Keratinocyte (primary cell): ENCODE results near the gene MYO16. TPM values are rescaled to one million over a fixed set of nuclear protein-coding genes. Genes with fewer than 3 reads are reported as not detected.

Experiments
- DNase-seq: peaks from one replicate; pipeline ENCODE4 v3.0.0-alpha.2; 2011; ENCODE audit warnings: low read depth, missing footprints, low spot score
- FAIRE-seq: peaks from 2 replicates; lab custom pipeline; 2011; peaks lifted over from hg19 to GRCh38; lab: Jason Lieb, UNC
- H2AFZ ChIP-seq: 2 replicates; pipeline ENCODE4 v1.6.0; 2012; ENCODE audit warnings: low read length, control low read depth, inconsistent platforms; ENCODE audit not compliant: control insufficient read depth
- H3K27ac ChIP-seq: 2 replicates; pipeline ENCODE4 v1.5.1; 2011; ENCODE audit warnings: low read length; ENCODE audit not compliant: control insufficient read depth, insufficient read depth
- H3K27me3 ChIP-seq: 3 replicates; pipeline ENCODE4 v1.6.0; 2011; ENCODE audit warnings: low read length; ENCODE audit not compliant: control insufficient read depth, insufficient read depth; ENCODE audit errors: extremely low read depth
- H3K36me3 ChIP-seq, 2 experiments: 2 replicates in 1 of 2; 3 replicates in 1 of 2; pipeline ENCODE4 v1.5.1; 2011; ENCODE audit warnings: low read length in 2 of 2, mild to moderate bottlenecking in 1 of 2; ENCODE audit not compliant: control insufficient read depth in 2 of 2, insufficient read depth in 2 of 2; ENCODE audit errors: extremely low read depth in 1 of 2
- H3K4me1 ChIP-seq: 3 replicates; pipeline ENCODE4 v1.5.1; 2011; ENCODE audit warnings: low read length; ENCODE audit not compliant: control insufficient read depth, insufficient read depth; ENCODE audit errors: extremely low read depth
- H3K4me2 ChIP-seq: 3 replicates; pipeline ENCODE4 v1.6.0; 2011; ENCODE audit warnings: low read depth, low read length; ENCODE audit not compliant: control insufficient read depth, insufficient read depth; ENCODE audit errors: extremely low read depth
- H3K4me3 ChIP-seq, 3 experiments: fragments of 200-600 bp in 1 of 3; sonication (generic) in 1 of 3; 2 replicates in 2 of 3; 3 replicates in 1 of 3; pipeline ENCODE4 v1.5.1; 2011 to 2016; ENCODE audit warnings: low read length in 3 of 3, mild to moderate bottlenecking in 3 of 3, control low read depth in 2 of 3, inconsistent platforms in 1 of 3, low read depth in 1 of 3, mixed read lengths in 1 of 3, mixed run types in 1 of 3, moderate library complexity in 1 of 3; ENCODE audit not compliant: control insufficient read depth in 2 of 3, insufficient read depth in 2 of 3; ENCODE audit errors: extremely low read depth in 1 of 3
- H3K79me2 ChIP-seq: 2 replicates; pipeline ENCODE4 v1.6.0; 2012; ENCODE audit warnings: low read length; ENCODE audit not compliant: control insufficient read depth, insufficient read depth
- H3K9ac ChIP-seq: 3 replicates; pipeline ENCODE4 v1.6.0; 2011; ENCODE audit warnings: low read length; ENCODE audit not compliant: control insufficient read depth, insufficient read depth; ENCODE audit errors: extremely low read depth
- H3K9me1 ChIP-seq: 3 replicates; pipeline ENCODE4 v1.6.0; 2011; ENCODE audit warnings: low read length; ENCODE audit not compliant: control insufficient read depth, insufficient read depth; ENCODE audit errors: extremely low read depth
- H3K9me3 ChIP-seq: 2 replicates; pipeline ENCODE4 v1.5.1; 2012; ENCODE audit warnings: low read depth, low read length; ENCODE audit not compliant: control insufficient read depth
- H4K20me1 ChIP-seq: 3 replicates; pipeline ENCODE4 v1.6.0; 2011; ENCODE audit warnings: low read length; ENCODE audit not compliant: control insufficient read depth, insufficient read depth; ENCODE audit errors: extremely low read depth
- CTCF ChIP-seq, 3 experiments: IDR thresholded peaks in 1 of 3; conservative IDR thresholded peaks in 1 of 3; optimal IDR thresholded peaks in 1 of 3; 2 replicates in 2 of 3; 3 replicates in 1 of 3; pipeline versions ENCODE3 to v1.5.1; 2011; ENCODE audit warnings: low read length in 3 of 3, mild to moderate bottlenecking in 3 of 3, moderate library complexity in 2 of 3, control low read depth in 1 of 3, inconsistent platforms in 1 of 3; ENCODE audit not compliant: insufficient read depth in 2 of 3; ENCODE audit errors: extremely low read depth in 1 of 3
- EZH2 ChIP-seq: IDR thresholded peaks from one replicate; pipeline ENCODE4 v1.6.1; 2012; ENCODE audit warnings: inconsistent platforms, mild to moderate bottlenecking, low read length, moderate library complexity
- dilution Hi-C: fragments of 300-500 bp; cut with MboI; formaldehyde crosslinking; loops from one replicate; pipeline ENCODE4 v1.7.0; 2020; ENCODE audit warnings: low sequenced_read_pairs; ENCODE audit not compliant: extremely low pct_ligation_motif_present
- polyA plus RNA-seq, 5 experiments: library from polyadenylated mRNA; depleted of rRNA in 3 of 5; stranded (reverse) in 3 of 5; stranded (forward) in 1 of 5; unstranded in 1 of 5; fragments of >200 nt; gene quantifications; 1 replicate in 1 of 5; 2 replicates in 3 of 5; 3 replicates in 1 of 5; pipeline versions ENCODE4 v1.2.1 to v1.2.3, GENCODE V29; 2011 to 2012; ENCODE audit warnings: missing spikeins in 2 of 5, low read depth in 1 of 5, low replicate concordance in 1 of 5

MYO16 gene
- polyA plus RNA-seq, 1 donor (not counting 4 experiments of a cell fraction or from before 2014, with no cell fraction given): 0.08 TPM

DNA sequence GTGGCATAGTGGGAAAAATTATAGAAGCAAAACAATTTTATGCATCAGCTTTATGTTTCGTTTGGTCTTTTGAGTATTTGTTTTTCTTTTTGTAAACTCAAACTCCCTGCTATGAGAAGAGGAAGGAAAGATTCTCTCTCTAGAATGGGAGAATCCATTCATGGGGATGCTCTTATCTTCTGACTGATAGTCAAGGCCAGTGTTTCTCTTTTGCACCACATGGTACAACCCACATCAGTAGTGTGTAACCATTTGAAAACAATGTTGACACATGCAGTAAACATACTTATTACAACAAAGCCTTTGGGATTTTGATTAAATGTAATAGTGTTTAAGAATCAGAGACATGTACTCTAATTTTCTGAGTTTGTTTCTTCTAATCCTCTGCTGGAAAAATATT is 490.5 kb downstream of the MYO16 start:
- Histone ChIP-seq H4K20me1 (no peaks in the 10 kb centered on the region), H3K9ac (no peak overlapping the region), H3K27me3 (peaks cover 2% of the 10 kb centered on the region), H2AFZ (no peak overlapping the region), H3K79me2 (no peaks in the 10 kb centered on the region), H3K9me1 (no peaks in the 10 kb centered on the region), H3K36me3 (no peaks in the 10 kb centered on the region), H3K9me3 (no peaks in the 10 kb centered on the region), H3K4me3 (no peak overlapping the region), H3K27ac (no peak overlapping the region), H3K4me1 (no peaks in the 10 kb centered on the region), H3K4me2 (no peak overlapping the region)
- DNase-seq (no peak), FAIRE-seq (no peak)
- TF ChIP-seq EZH2 (no peak), CTCF (optimal IDR thresholded peaks at IDR 0.05 in 1 of 3, IDR thresholded peaks at IDR 0.05 in 1 of 3, conservative IDR thresholded peaks at IDR 0.05 in 1 of 3; ENCODE audit: extremely low read depth in 1 of 3, insufficient read depth in 2 of 3, low read length in 3 of 3) (no peak)
- dilution Hi-C loops: no loop called here

- Histone ChIP-seq H3K27ac (no peak overlapping the region), H3K9me1 (no peaks in the 10 kb centered on the region), H3K4me3 (no peak overlapping the region), H3K27me3 (peaks cover 2% of the 10 kb centered on the region), H2AFZ (no peak overlapping the region), H3K36me3 (no peaks in the 10 kb centered on the region), H3K79me2 (no peaks in the 10 kb centered on the region), H3K9ac (no peak overlapping the region), H4K20me1 (no peaks in the 10 kb centered on the region), H3K4me2 (no peak overlapping the region), H3K4me1 (no peaks in the 10 kb centered on the region), H3K9me3 (no peaks in the 10 kb centered on the region)
- no peak for TF ChIP-seq CTCF (optimal IDR thresholded peaks at IDR 0.05 in 1 of 3, IDR thresholded peaks at IDR 0.05 in 1 of 3, conservative IDR thresholded peaks at IDR 0.05 in 1 of 3; ENCODE audit: extremely low read depth in 1 of 3, insufficient read depth in 2 of 3, low read length in 3 of 3)
- TF ChIP-seq EZH2: no peak
- dilution Hi-C loops: no loop called here
- FAIRE-seq: no peak
- no peak for DNase-seq
Measured at GRCh38 chr13:109121826-109122225, 492.4 kb downstream of the MYO16 start.
